Vagina (tissue), 2 donors: ENCODE data around the gene LZTFL1. TPM values are rescaled to one million over a fixed set of nuclear protein-coding genes. Genes with fewer than 3 reads are reported as not detected.

Experiments used
- DNase-seq, 2 donors: peaks; one replicate each; pipeline ENCODE4 v3.0.0-alpha.2; 2017; ENCODE audit errors: extremely low spot score in 2 of 2
- H3K27ac ChIP-seq: fragments of 200-600 bp; sonication (generic); one replicate; pipeline ENCODE4 v1.5.1; 2019
- H3K27me3 ChIP-seq: fragments of 200-600 bp; sonication (generic); one replicate; pipeline ENCODE4 v1.5.1; 2019
- H3K36me3 ChIP-seq, 2 donors: fragments of 200-600 bp; sonication (generic); one replicate each; pipeline ENCODE4 v1.5.1; 2017 to 2019
- H3K4me1 ChIP-seq: fragments of 200-600 bp; sonication (generic); one replicate; pipeline ENCODE4 v1.5.1; 2019
- H3K4me3 ChIP-seq, 2 donors: fragments of 200-600 bp; sonication (generic); 1 replicate in 1 of 2; 2 replicates in 1 of 2; pipeline ENCODE4 v1.5.1; 2016 to 2019
- H3K9me3 ChIP-seq: fragments of 200-600 bp; sonication (generic); one replicate; pipeline ENCODE4 v1.5.1; 2019
- POLR2A ChIP-seq, 2 donors: fragments of 450-650 bp; IDR thresholded peaks; one replicate each; pipeline ENCODE4 v1.6.1; 2017; ENCODE audit warnings: antibody characterized with exemption in 2 of 2, mild to moderate bottlenecking in 2 of 2, moderate library complexity in 2 of 2
- POLR2AphosphoS5 ChIP-seq, 2 donors: sonication (generic); formaldehyde crosslinking; IDR thresholded peaks; one replicate each; pipeline ENCODE4 v1.9.0; 2017; ENCODE audit warnings: antibody characterized with exemption in 2 of 2, mild to moderate bottlenecking in 2 of 2, low read depth in 1 of 2; ENCODE audit not compliant: insufficient read depth in 1 of 2
- intact Hi-C: fragments of 100-400 bp; cut with DNase I; formaldehyde crosslinking; loops from one replicate; pipeline ENCODE4 v1.15.1; 2023
- total RNA-seq: library from RNA; depleted of rRNA; stranded (reverse); fragments of >200 nt; gene quantifications from one replicate; pipeline ENCODE4 v1.2.3, GENCODE V29; 2016
- TF ChIP-seq, protein P1 (sequence below), 3 experiments: fragments of 450-650 bp in 2 of 3; fragments of 200-600 bp in 1 of 3; sonication (generic) in 1 of 3; IDR thresholded peaks; one replicate each; pipeline ENCODE4 v1.5.1; 2017 to 2019; ENCODE audit warnings: antibody characterized with exemption in 3 of 3, mild to moderate bottlenecking in 2 of 3, moderate library complexity in 2 of 3

LZTFL1 gene
- total RNA-seq, 1 donor from 2014 or later: 9.1 TPM

DNA sequence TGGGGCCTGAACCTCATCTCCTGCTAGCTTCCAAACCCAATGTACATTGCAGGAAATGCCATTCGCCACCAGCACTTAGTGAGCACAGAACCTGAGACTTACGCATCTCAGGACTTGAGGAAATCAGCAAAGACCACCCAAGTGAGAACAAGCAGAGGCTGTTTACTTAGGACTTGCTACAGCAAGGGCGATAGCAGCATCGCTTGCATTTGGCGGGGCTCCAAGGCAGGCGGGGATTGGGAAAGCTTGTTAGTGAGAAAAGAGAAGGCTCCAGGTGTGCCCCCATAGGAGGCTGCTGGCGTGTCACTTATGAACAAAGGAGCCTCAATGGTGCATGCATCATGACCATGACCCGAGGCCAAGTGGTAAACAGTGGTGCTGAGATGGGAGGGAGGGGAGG is 65.3 kb downstream of the LZTFL1 start:
- H3K4me1 ChIP-seq: no peaks in the 10 kb centered on the region
- H3K27ac ChIP-seq: no peak overlapping the region
- no peaks in the 10 kb centered on the region for H3K27me3 ChIP-seq
- TF ChIP-seq, protein P1, sequence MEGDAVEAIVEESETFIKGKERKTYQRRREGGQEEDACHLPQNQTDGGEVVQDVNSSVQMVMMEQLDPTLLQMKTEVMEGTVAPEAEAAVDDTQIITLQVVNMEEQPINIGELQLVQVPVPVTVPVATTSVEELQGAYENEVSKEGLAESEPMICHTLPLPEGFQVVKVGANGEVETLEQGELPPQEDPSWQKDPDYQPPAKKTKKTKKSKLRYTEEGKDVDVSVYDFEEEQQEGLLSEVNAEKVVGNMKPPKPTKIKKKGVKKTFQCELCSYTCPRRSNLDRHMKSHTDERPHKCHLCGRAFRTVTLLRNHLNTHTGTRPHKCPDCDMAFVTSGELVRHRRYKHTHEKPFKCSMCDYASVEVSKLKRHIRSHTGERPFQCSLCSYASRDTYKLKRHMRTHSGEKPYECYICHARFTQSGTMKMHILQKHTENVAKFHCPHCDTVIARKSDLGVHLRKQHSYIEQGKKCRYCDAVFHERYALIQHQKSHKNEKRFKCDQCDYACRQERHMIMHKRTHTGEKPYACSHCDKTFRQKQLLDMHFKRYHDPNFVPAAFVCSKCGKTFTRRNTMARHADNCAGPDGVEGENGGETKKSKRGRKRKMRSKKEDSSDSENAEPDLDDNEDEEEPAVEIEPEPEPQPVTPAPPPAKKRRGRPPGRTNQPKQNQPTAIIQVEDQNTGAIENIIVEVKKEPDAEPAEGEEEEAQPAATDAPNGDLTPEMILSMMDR (IDR thresholded peaks at IDR 0.05): no peak
- TF ChIP-seq POLR2AphosphoS5 (IDR thresholded peaks at IDR 0.05; ENCODE audit: insufficient read depth in 1 of 2, low read depth in 1 of 2): no peak
- no peak for TF ChIP-seq POLR2A (IDR thresholded peaks at IDR 0.05)
- H3K9me3 ChIP-seq: no peaks in the 10 kb centered on the region
- H3K36me3 ChIP-seq: no peaks in the 10 kb centered on the region
- H3K4me3 ChIP-seq: no peak overlapping the region
- intact Hi-C loops: no loop called here
- DNase-seq: peak in 1 of 2 donors; percentile 67

- Histone ChIP-seq H3K36me3 (no peaks in the 10 kb centered on the region), H3K4me3 (no peak overlapping the region), H3K4me1 (no peaks in the 10 kb centered on the region), H3K9me3 (no peaks in the 10 kb centered on the region), H3K27ac (no peak overlapping the region), H3K27me3 (no peaks in the 10 kb centered on the region)
- intact Hi-C loops: no loop called here
- no peak for DNase-seq
- no peak for TF ChIP-seq POLR2AphosphoS5 (IDR thresholded peaks at IDR 0.05; ENCODE audit: insufficient read depth in 1 of 2, low read depth in 1 of 2)
- TF ChIP-seq, protein P1 (IDR thresholded peaks at IDR 0.05): no peak
Observed at GRCh38 chr3:45776301-45776595, 65.7 kb downstream of the LZTFL1 start.

- no peak for TF ChIP-seq POLR2AphosphoS5 (IDR thresholded peaks at IDR 0.05; ENCODE audit: insufficient read depth in 1 of 2, low read depth in 1 of 2)
- TF ChIP-seq, protein P1 (IDR thresholded peaks at IDR 0.05): no peak
- TF ChIP-seq POLR2A (IDR thresholded peaks at IDR 0.05): no peak
- no peaks in the 10 kb centered on the region for H3K9me3 ChIP-seq
- intact Hi-C loops: no loop called here
- H3K27me3 ChIP-seq: no peaks in the 10 kb centered on the region
- no peaks in the 10 kb centered on the region for H3K4me1 ChIP-seq
- H3K36me3 ChIP-seq: no peaks in the 10 kb centered on the region
- no peak overlapping the region for H3K4me3 ChIP-seq
- peak in 1 of 2 donors; percentile 87 for DNase-seq
- no peak overlapping the region for H3K27ac ChIP-seq
Observed at GRCh38 chr3:45775571-45776300, 66.2 kb downstream of the LZTFL1 start.

GRCh38 chr3:45774581-45775521 is 67.1 kb downstream of the LZTFL1 start:
- Histone ChIP-seq H3K27ac (no peak overlapping the region), H3K27me3 (no peaks in the 10 kb centered on the region), H3K4me1 (no peaks in the 10 kb centered on the region), H3K4me3 (no peak overlapping the region), H3K9me3 (no peaks in the 10 kb centered on the region), H3K36me3 (no peaks in the 10 kb centered on the region)
- DNase-seq: peak in 1 of 2 donors; percentile 52
- intact Hi-C loops: no loop called here
- TF ChIP-seq POLR2AphosphoS5 (IDR thresholded peaks at IDR 0.05; ENCODE audit: insufficient read depth in 1 of 2, low read depth in 1 of 2): no peak
- TF ChIP-seq, protein P1 (IDR thresholded peaks at IDR 0.05): no peak
- no peak for TF ChIP-seq POLR2A (IDR thresholded peaks at IDR 0.05)
